HCT116 (cell line): ENCODE results near the gene NFIX. TPM values are rescaled to one million over a fixed set of nuclear protein-coding genes. Genes with fewer than 3 reads are reported as not detected.

Source experiments
- ATAC-seq: fragments of 200-7000 bp; cut with Tn5 transposase; 2 replicates; pipeline ENCODE4 v1.9.1; 2020; ENCODE audit warnings: mild to moderate bottlenecking, moderate library complexity
- BruUV-seq: library from RNA; stranded (reverse); fragments of 400-500 nt; replicated peaks from 2 replicates; lab custom pipeline; 2021; lab: Mats Ljungman, UMichigan
- CTCF ChIA-PET: fragments of 300-600 bp; sonication (Branson Sonifier 250); formaldehyde crosslinking; loops from one replicate; lab custom pipeline; 2021; ENCODE audit warnings: antibody characterized with exemption; lab: Charles Lee
- POLR2A ChIA-PET: fragments of 300-600, 350-600 bp; sonication (Branson Sonifier 250); formaldehyde crosslinking; loops from one replicate; lab custom pipeline; 2021; ENCODE audit warnings: antibody characterized with exemption; lab: Charles Lee
- RAD21 ChIA-PET, 2 experiments: fragments of 300-600 bp; sonication (Branson Sonifier 250); formaldehyde crosslinking; loops; one replicate each; lab custom pipeline; 2023; ENCODE audit warnings: low total read pairs in 2 of 2; ENCODE audit not compliant: uncharacterized antibody in 2 of 2, unreplicated experiment in 2 of 2, low non-redundant PET in 1 of 2; lab: Charles Lee
- DNase-seq: peaks from one replicate; pipeline ENCODE4 v3.0.0-alpha.2; 2010; ENCODE audit warnings: low read depth, low spot score
- H2AFZ ChIP-seq: fragments of 200-600 bp; shearing (Covaris generic), sonication (generic); 2 replicates; pipeline ENCODE4 v1.6.1; 2017; ENCODE audit warnings: low read depth, mixed run types, mixed read lengths, antibody characterized with exemption, low read length; ENCODE audit not compliant: poor library complexity, severe bottlenecking
- H3K27ac ChIP-seq: 2 replicates; pipeline ENCODE4 v1.5.1; 2012; ENCODE audit warnings: low read depth, low read length
- H3K27me3 ChIP-seq: fragments of 200-600 bp; sonication (generic); 2 replicates; pipeline ENCODE4 v1.6.1; 2016; ENCODE audit warnings: mixed run types, low read length, mixed read lengths; ENCODE audit not compliant: insufficient read depth
- H3K36me3 ChIP-seq, 2 experiments: fragments of 200-500 bp in 1 of 2; fragments of 200-600 bp in 1 of 2; sonication (Bioruptor generic) in 1 of 2; sonication (generic) in 1 of 2; 2 replicates each; pipeline versions ENCODE4 v1.5.1 to v1.6.1; 2014 to 2016; ENCODE audit warnings: low read length in 2 of 2, inconsistent platforms in 1 of 2, mixed read lengths in 1 of 2, mixed run types in 1 of 2; ENCODE audit not compliant: insufficient read depth in 2 of 2, control insufficient read depth in 1 of 2
- H3K4me1 ChIP-seq, 2 experiments: fragments of 200-600 bp in 1 of 2; sonication (generic) in 1 of 2; 2 replicates each; pipeline versions ENCODE4 v1.5.1 to v1.6.1; 2012 to 2017; ENCODE audit warnings: low read length in 2 of 2, inconsistent platforms in 1 of 2, mild to moderate bottlenecking in 1 of 2, mixed read lengths in 1 of 2, mixed run types in 1 of 2, moderate library complexity in 1 of 2; ENCODE audit not compliant: insufficient read depth in 2 of 2, control insufficient read depth in 1 of 2
- H3K4me2 ChIP-seq: fragments of 200-600 bp; sonication (generic); 2 replicates; pipeline ENCODE4 v1.6.1; 2017; ENCODE audit warnings: mixed run types, low read length, mixed read lengths
- H3K4me3 ChIP-seq, 2 experiments: fragments of 200-600 bp in 1 of 2; sonication (generic) in 1 of 2; replicated peaks in 1 of 2; 2 replicates each; pipeline ENCODE4 v1.5.1; 2011 to 2016; ENCODE audit warnings: low read length in 2 of 2, control low read depth in 1 of 2, low read depth in 1 of 2, mild to moderate bottlenecking in 1 of 2, mixed read lengths in 1 of 2, mixed run types in 1 of 2
- H3K79me2 ChIP-seq: fragments of 200-600 bp; sonication (generic); 2 replicates; pipeline ENCODE4 v1.6.1; 2017; ENCODE audit warnings: mild to moderate bottlenecking, mixed run types, low read length, moderate library complexity, mixed read lengths; ENCODE audit not compliant: insufficient read depth
- H3K9ac ChIP-seq: fragments of 200-600 bp; sonication (generic); 2 replicates; pipeline ENCODE4 v1.6.1; 2016; ENCODE audit warnings: low read length, mixed read lengths
- H3K9me2 ChIP-seq: fragments of 200-600 bp; sonication (generic), shearing (Covaris generic); 2 replicates; pipeline ENCODE4 v1.6.1; 2017; ENCODE audit warnings: mixed run types, mild to moderate bottlenecking, moderate library complexity; ENCODE audit not compliant: insufficient read depth
- H3K9me3 ChIP-seq, 2 experiments: fragments of 200-500 bp in 1 of 2; fragments of 200-600 bp in 1 of 2; sonication (Bioruptor generic) in 1 of 2; sonication (generic) in 1 of 2; 2 replicates each; pipeline ENCODE4 v1.6.1; 2014 to 2017; ENCODE audit warnings: low read length in 2 of 2, mixed read lengths in 2 of 2, inconsistent platforms in 1 of 2, low read depth in 1 of 2, mild to moderate bottlenecking in 1 of 2, mixed run types in 1 of 2, moderate library complexity in 1 of 2; ENCODE audit not compliant: control insufficient read depth in 1 of 2, insufficient read depth in 1 of 2
- H4K20me1 ChIP-seq: fragments of 200-600 bp; sonication (generic), shearing (Covaris generic); 2 replicates; pipeline ENCODE4 v1.6.1; 2017; ENCODE audit warnings: mixed run types, mild to moderate bottlenecking, moderate library complexity; ENCODE audit not compliant: insufficient read depth
- EGR1 ChIP-seq: IDR thresholded peaks from 2 replicates; pipeline ENCODE4 v1.6.1; 2012; ENCODE audit warnings: low read depth
- JUND ChIP-seq: IDR thresholded peaks from 2 replicates; pipeline ENCODE4 v1.6.1; 2012
- POLR2A ChIP-seq: IDR thresholded peaks from 2 replicates; pipeline ENCODE4 v1.7.0; 2011; ENCODE audit warnings: borderline replicate concordance; ENCODE audit not compliant: insufficient read depth, insufficient read length; ENCODE audit errors: extremely low read depth
- ZFX ChIP-seq: fragments of 450-650 bp; IDR thresholded peaks from 2 replicates; pipeline ENCODE4 v1.6.1; 2017
- intact Hi-C: fragments of 100-400 bp; cut with micrococcal nuclease; formaldehyde crosslinking; loops from 2 replicates; pipeline ENCODE4 v1.10.0; 2022
- total RNA-seq: library from RNA; stranded (reverse); gene quantifications from one replicate; pipeline ENCODE4 v1.2.1, GENCODE V29; 2021; ENCODE audit not compliant: unreplicated experiment
- TF ChIP-seq, protein P1 (sequence below): IDR thresholded peaks from 2 replicates; pipeline ENCODE4 v1.6.1; 2011; ENCODE audit warnings: mild to moderate bottlenecking, low read length, moderate library complexity; ENCODE audit not compliant: insufficient replicate concordance; ENCODE audit errors: extremely low read depth
- TF ChIP-seq, protein P2 (sequence below): IDR thresholded peaks from 2 replicates; pipeline ENCODE4 v1.6.1; 2012

The NFIX gene
- total RNA-seq, 1 experiment from 2014 or later: 34.8 TPM

DNA sequence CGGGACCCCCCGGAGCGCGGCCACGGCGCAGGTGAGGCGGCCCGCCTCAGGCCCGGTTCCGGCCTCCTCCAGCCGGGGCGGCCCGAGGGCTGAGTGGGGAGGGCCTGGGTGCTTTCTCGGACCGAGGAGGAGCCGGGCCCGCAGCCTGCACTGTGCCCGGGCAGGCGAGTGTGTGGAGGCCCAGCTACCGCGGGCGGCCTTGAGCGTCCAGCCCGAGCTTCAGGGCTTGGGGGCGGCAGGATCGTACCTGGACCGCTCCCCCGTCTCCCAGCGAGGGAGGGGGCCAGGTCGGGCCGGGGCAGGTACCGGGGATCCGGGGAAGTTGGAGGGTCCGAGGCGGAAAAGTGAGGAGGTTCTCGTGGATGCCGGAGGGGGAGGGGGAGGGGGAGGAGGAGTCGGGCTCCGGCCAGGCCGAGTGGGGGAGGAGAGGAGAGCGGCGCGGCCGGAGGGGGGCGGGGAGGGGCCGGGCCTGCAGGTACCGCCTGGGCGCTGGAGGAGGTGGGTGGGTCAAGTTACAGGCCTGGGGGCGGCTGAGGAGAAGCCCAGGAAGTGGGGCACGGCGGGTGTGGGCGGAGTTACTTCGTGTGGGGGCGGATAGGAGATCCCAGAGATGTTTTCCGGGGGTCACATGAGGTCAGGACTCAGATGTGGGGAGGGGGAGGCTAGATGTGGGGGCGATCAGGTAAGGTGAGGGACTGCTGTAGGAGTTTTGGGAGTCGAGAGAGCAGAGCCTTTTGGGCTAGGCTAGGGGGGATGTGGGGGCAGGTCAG, 123.3 kb downstream of the NFIX start (continued):
- peak; percentile 96; the same call in 1 of the 2 replicates for TF ChIP-seq ZFX
- TF ChIP-seq, all 23 proteins: peak for 2

DNA sequence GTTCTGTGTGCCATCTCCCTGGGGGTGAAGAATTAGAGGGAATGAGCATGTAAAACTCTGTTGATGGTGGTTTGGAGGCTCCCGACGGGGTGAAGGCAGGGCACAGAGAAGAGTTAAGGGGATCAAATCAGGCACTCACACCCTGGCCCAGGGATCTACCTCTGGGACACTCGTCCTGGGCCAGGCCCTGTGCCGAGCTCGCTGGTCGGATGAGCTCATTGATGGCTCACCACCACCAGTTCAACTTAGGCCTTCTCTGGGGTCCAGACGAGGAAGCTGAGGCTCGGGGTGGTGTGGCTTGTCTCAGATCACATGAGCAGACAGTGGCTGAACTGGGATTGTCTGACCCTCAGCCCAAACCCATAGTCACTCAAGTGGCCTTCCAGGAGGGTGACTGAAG, 124.4 kb downstream of the NFIX start:
- no peak for ATAC-seq
- ChIA-PET CTCF (interaction anchor here (1.0 to 2.0 kb wide), 2 partner anchors 36 to 154 kb away, joined by 3 to 5 read pairs; no protein-coding TSS in a partner anchor), RAD21 (no interaction called here), POLR2A (interaction anchor here (0.5 kb wide), 1 partner anchor 100 kb away, joined by 3 read pairs; no protein-coding TSS in a partner anchor)
- Histone ChIP-seq H3K4me3 (peak overlapping the region; percentile 93 to 95), H3K4me2 (peak overlapping the region; percentile 89), H3K9me2 (no peaks in the 10 kb centered on the region), H3K36me3 (peaks cover 9 to 30% of the 10 kb centered on the region in 2 experiments; a peak in 3 of 4 replicates), H3K27me3 (no peaks in the 10 kb centered on the region), H2AFZ (no peak overlapping the region), H3K9ac (peak overlapping the region; percentile 99), H3K79me2 (peaks cover 89% of the 10 kb centered on the region), H3K27ac (peak overlapping the region; percentile 100), H3K9me3 (no peaks in the 10 kb centered on the region), H4K20me1 (peaks cover 24% of the 10 kb centered on the region; the same call in 1 of the 2 replicates), H3K4me1 (peaks cover 21 to 43% of the 10 kb centered on the region in 2 experiments; a peak in 3 of 4 replicates)
- TF ChIP-seq POLR2A (no peak), ZFX (no peak), JUND (no peak), EGR1 (no peak)
- TF ChIP-seq, protein P1, sequence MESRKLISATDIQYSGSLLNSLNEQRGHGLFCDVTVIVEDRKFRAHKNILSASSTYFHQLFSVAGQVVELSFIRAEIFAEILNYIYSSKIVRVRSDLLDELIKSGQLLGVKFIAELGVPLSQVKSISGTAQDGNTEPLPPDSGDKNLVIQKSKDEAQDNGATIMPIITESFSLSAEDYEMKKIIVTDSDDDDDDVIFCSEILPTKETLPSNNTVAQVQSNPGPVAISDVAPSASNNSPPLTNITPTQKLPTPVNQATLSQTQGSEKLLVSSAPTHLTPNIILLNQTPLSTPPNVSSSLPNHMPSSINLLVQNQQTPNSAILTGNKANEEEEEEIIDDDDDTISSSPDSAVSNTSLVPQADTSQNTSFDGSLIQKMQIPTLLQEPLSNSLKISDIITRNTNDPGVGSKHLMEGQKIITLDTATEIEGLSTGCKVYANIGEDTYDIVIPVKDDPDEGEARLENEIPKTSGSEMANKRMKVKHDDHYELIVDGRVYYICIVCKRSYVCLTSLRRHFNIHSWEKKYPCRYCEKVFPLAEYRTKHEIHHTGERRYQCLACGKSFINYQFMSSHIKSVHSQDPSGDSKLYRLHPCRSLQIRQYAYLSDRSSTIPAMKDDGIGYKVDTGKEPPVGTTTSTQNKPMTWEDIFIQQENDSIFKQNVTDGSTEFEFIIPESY: no peak
- TF ChIP-seq, protein P2, sequence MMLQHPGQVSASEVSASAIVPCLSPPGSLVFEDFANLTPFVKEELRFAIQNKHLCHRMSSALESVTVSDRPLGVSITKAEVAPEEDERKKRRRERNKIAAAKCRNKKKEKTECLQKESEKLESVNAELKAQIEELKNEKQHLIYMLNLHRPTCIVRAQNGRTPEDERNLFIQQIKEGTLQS: no peak
- BruUV-seq: no TSS peak
- intact Hi-C loops: loop anchor here (5.0 kb wide), 1 partner anchor 143 kb away; no protein-coding TSS in a partner anchor
- no peak for DNase-seq
